GM23338 (cell line): ENCODE results near the gene RTKN2. TPM values are rescaled to one million over a fixed set of nuclear protein-coding genes. Genes with fewer than 3 reads are reported as not detected.

ENCODE experiments used
- ATAC-seq: fragments of 200-7000 bp; cut with Tn5 transposase; 3 replicates; pipeline ENCODE4 v1.9.1; 2020
- DNase-seq: peaks from one replicate; pipeline ENCODE4 v3.0.0-alpha.2; 2015; ENCODE audit warnings: low spot score
- H2AFZ ChIP-seq: fragments of 200-600 bp; sonication (generic); 2 replicates; pipeline ENCODE4 v1.8.0; 2016; ENCODE audit warnings: antibody characterized with exemption, mild to moderate bottlenecking, moderate library complexity
- H3F3A ChIP-seq: fragments of 200-600 bp; sonication (generic); replicated peaks from 2 replicates; pipeline ENCODE4 v1.8.0; 2017; ENCODE audit warnings: antibody characterized with exemption, mixed run types, low read depth
- H3K27ac ChIP-seq: fragments of 200-600 bp; sonication (generic); 2 replicates; pipeline ENCODE4 v1.6.1; 2016; ENCODE audit warnings: low read depth
- H3K27me3 ChIP-seq: fragments of 200-600 bp; sonication (generic); 2 replicates; pipeline ENCODE4 v1.8.0; 2016; ENCODE audit warnings: mild to moderate bottlenecking, mixed run types, moderate library complexity; ENCODE audit not compliant: insufficient read depth
- H3K36me3 ChIP-seq: fragments of 200-600 bp; sonication (generic); 2 replicates; pipeline ENCODE4 v1.8.0; 2016; ENCODE audit warnings: mild to moderate bottlenecking; ENCODE audit not compliant: insufficient read depth
- H3K4me1 ChIP-seq: fragments of 200-600 bp; sonication (generic); 2 replicates; pipeline ENCODE4 v1.8.0; 2016; ENCODE audit warnings: mild to moderate bottlenecking, moderate library complexity; ENCODE audit not compliant: insufficient read depth
- H3K4me2 ChIP-seq: fragments of 200-600 bp; sonication (generic); 2 replicates; pipeline ENCODE4 v1.7.1; 2017; ENCODE audit warnings: mixed run types
- H3K4me3 ChIP-seq: fragments of 200-600 bp; sonication (generic); 2 replicates; pipeline ENCODE4 v1.6.1; 2016; ENCODE audit warnings: mixed run types
- H3K79me2 ChIP-seq: fragments of 200-600 bp; sonication (generic); replicated peaks from 2 replicates; pipeline ENCODE4 v1.8.0; 2017; ENCODE audit warnings: mild to moderate bottlenecking; ENCODE audit not compliant: insufficient read depth
- H3K9me2 ChIP-seq: fragments of 200-600 bp; sonication (generic); 2 replicates; pipeline ENCODE4 v1.8.0; 2017; ENCODE audit not compliant: insufficient read depth
- H4K20me1 ChIP-seq: fragments of 200-600 bp; sonication (generic); replicated peaks from 2 replicates; pipeline ENCODE4 v1.8.0; 2017; ENCODE audit warnings: mild to moderate bottlenecking; ENCODE audit not compliant: insufficient read depth
- H3K27ac Mint-ChIP-seq: 2 replicates; pipeline ENCODE4 v1.8.0; 2020; ENCODE audit warnings: inconsistent platforms, mild to moderate bottlenecking, moderate library complexity, mixed read lengths
- H3K27me3 Mint-ChIP-seq: 3 replicates; pipeline ENCODE4 v1.8.0; 2022; ENCODE audit warnings: low read depth, mild to moderate bottlenecking, moderate library complexity, mixed read lengths, inconsistent platforms; ENCODE audit not compliant: insufficient read depth, poor library complexity
- H3K36me3 Mint-ChIP-seq: 3 replicates; pipeline ENCODE4 v1.8.0; 2021; ENCODE audit warnings: low read depth, mild to moderate bottlenecking, inconsistent platforms, moderate library complexity, mixed read lengths
- H3K4me1 Mint-ChIP-seq: 3 replicates; pipeline ENCODE4 v1.8.0; 2020; ENCODE audit warnings: mild to moderate bottlenecking, inconsistent platforms, mixed read lengths
- H3K4me3 Mint-ChIP-seq: 3 replicates; pipeline ENCODE4 v1.8.0; 2021; ENCODE audit warnings: moderate library complexity, mild to moderate bottlenecking, inconsistent platforms, mixed read lengths
- H3K9me3 Mint-ChIP-seq: 3 replicates; pipeline ENCODE4 v1.8.0; 2020; ENCODE audit warnings: moderate library complexity, mild to moderate bottlenecking, inconsistent platforms, mixed read lengths
- CREB1 ChIP-seq: fragments of 250-450 bp; sonication (Bioruptor Pico); IDR thresholded peaks from 2 replicates; pipeline ENCODE4 v1.5.0; 2020; ENCODE audit warnings: low read depth, mild to moderate bottlenecking, moderate library complexity
- EZH2 ChIP-seq: fragments of 200-600 bp; sonication (generic); IDR thresholded peaks from one replicate; pipeline ENCODE4 v1.8.0; 2017; ENCODE audit warnings: antibody characterized with exemption, mild to moderate bottlenecking, low read depth; ENCODE audit not compliant: unreplicated experiment
- EZH2phosphoT487 ChIP-seq: fragments of 200-600 bp; sonication (generic); IDR thresholded peaks from one replicate; pipeline ENCODE4 v1.8.1; 2018; ENCODE audit warnings: antibody characterized with exemption; ENCODE audit not compliant: unreplicated experiment
- JUNB ChIP-seq: IDR thresholded peaks from one replicate; pipeline ENCODE4 v1.6.1; 2016; ENCODE audit warnings: antibody characterized with exemption; ENCODE audit not compliant: unreplicated experiment
- NANOG ChIP-seq: IDR thresholded peaks from 2 replicates; pipeline ENCODE4 v1.6.1; 2016; ENCODE audit warnings: antibody characterized with exemption, borderline replicate concordance
- POLR2AphosphoS5 ChIP-seq: IDR thresholded peaks from 2 replicates; pipeline ENCODE4 v1.6.1; 2016; ENCODE audit warnings: antibody characterized with exemption, low read depth
- STAT1 ChIP-seq: IDR thresholded peaks from one replicate; pipeline ENCODE4 v1.6.1; 2016; ENCODE audit warnings: antibody characterized with exemption; ENCODE audit not compliant: unreplicated experiment
- ZNF114 ChIP-seq: fragments of 250-450 bp; sonication (Bioruptor Pico); IDR thresholded peaks from 2 replicates; pipeline ENCODE4 v1.5.0; 2020; ENCODE audit warnings: mild to moderate bottlenecking, moderate library complexity
- ZNF331 ChIP-seq: fragments of 250-450 bp; sonication (Bioruptor Pico); IDR thresholded peaks from 2 replicates; pipeline ENCODE4 v1.5.0; 2020; ENCODE audit warnings: low read depth, mild to moderate bottlenecking, moderate library complexity
- polyA plus RNA-seq: library from polyadenylated mRNA; unstranded; fragments of >200 nt; fragmentation: Nextera tagmentation; extraction: Ambion mirVana; gene quantifications from 2 replicates; pipeline ENCODE4 v1.2.1, GENCODE V29; 2016
- total RNA-seq: library from RNA; depleted of rRNA; stranded (reverse); fragments of >200 nt; shearing (Covaris generic); gene quantifications from 2 replicates; pipeline ENCODE4 v1.2.3, GENCODE V29; 2014
- TF ChIP-seq, protein P1 (sequence below): fragments of 250-450 bp; sonication (Bioruptor Pico); IDR thresholded peaks from 2 replicates; pipeline ENCODE4 v1.5.0; 2020; ENCODE audit warnings: mild to moderate bottlenecking, moderate library complexity
- TF ChIP-seq, protein P2 (sequence below): IDR thresholded peaks from one replicate; pipeline ENCODE4 v1.6.1; 2018; ENCODE audit warnings: antibody characterized with exemption; ENCODE audit not compliant: unreplicated experiment
- TF ChIP-seq, protein P3 (sequence below): IDR thresholded peaks from 2 replicates; pipeline ENCODE4 v1.6.1; 2016; ENCODE audit warnings: antibody characterized with exemption
- TF ChIP-seq, protein P4 (sequence below), 2 experiments: fragments of 200-600 bp in 1 of 2; sonication (generic) in 1 of 2; conservative IDR thresholded peaks; 2 replicates each; pipeline versions ENCODE4 v1.5.1 to v1.6.1; 2016 to 2017; ENCODE audit warnings: antibody characterized with exemption in 2 of 2, low read depth in 2 of 2, mild to moderate bottlenecking in 2 of 2, moderate library complexity in 1 of 2

Gene RTKN2
- total and polyA plus RNA-seq, 2 experiments from 2014 or later = 15.3 to 23.6 TPM

DNA sequence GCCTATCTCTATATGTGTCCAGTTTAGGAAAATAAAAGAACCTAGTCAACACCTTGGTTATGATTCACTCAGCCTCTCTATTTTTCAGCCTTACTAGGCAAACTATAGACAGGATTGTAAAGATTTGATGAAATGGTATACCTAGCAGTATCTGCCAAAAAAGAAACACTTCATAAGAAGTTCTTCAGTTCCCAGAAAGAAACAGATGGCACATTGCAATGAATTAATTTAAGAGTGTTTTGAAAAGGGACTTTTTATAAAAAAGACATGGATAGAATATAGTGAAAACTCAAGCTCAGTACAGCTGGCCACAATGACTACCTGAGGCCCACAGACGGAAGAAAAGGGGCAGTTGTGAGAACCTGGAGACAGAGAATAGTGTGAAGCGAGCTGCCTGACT lies 40.6 kb upstream of the RTKN2 start:
- no peaks in the 10 kb centered on the region for H3K27me3 ChIP-seq
- no peaks in the 10 kb centered on the region for H3K36me3 ChIP-seq
- H3K9me2 ChIP-seq = peaks cover 14% of the 10 kb centered on the region; the same call in 1 of the 2 replicates
- no peaks in the 10 kb centered on the region for H3K9me3 Mint-ChIP-seq
- H3K4me2 ChIP-seq = no peak overlapping the region
- no peak for TF ChIP-seq ZNF114
- no peak for TF ChIP-seq POLR2AphosphoS5
- TF ChIP-seq, protein P1, sequence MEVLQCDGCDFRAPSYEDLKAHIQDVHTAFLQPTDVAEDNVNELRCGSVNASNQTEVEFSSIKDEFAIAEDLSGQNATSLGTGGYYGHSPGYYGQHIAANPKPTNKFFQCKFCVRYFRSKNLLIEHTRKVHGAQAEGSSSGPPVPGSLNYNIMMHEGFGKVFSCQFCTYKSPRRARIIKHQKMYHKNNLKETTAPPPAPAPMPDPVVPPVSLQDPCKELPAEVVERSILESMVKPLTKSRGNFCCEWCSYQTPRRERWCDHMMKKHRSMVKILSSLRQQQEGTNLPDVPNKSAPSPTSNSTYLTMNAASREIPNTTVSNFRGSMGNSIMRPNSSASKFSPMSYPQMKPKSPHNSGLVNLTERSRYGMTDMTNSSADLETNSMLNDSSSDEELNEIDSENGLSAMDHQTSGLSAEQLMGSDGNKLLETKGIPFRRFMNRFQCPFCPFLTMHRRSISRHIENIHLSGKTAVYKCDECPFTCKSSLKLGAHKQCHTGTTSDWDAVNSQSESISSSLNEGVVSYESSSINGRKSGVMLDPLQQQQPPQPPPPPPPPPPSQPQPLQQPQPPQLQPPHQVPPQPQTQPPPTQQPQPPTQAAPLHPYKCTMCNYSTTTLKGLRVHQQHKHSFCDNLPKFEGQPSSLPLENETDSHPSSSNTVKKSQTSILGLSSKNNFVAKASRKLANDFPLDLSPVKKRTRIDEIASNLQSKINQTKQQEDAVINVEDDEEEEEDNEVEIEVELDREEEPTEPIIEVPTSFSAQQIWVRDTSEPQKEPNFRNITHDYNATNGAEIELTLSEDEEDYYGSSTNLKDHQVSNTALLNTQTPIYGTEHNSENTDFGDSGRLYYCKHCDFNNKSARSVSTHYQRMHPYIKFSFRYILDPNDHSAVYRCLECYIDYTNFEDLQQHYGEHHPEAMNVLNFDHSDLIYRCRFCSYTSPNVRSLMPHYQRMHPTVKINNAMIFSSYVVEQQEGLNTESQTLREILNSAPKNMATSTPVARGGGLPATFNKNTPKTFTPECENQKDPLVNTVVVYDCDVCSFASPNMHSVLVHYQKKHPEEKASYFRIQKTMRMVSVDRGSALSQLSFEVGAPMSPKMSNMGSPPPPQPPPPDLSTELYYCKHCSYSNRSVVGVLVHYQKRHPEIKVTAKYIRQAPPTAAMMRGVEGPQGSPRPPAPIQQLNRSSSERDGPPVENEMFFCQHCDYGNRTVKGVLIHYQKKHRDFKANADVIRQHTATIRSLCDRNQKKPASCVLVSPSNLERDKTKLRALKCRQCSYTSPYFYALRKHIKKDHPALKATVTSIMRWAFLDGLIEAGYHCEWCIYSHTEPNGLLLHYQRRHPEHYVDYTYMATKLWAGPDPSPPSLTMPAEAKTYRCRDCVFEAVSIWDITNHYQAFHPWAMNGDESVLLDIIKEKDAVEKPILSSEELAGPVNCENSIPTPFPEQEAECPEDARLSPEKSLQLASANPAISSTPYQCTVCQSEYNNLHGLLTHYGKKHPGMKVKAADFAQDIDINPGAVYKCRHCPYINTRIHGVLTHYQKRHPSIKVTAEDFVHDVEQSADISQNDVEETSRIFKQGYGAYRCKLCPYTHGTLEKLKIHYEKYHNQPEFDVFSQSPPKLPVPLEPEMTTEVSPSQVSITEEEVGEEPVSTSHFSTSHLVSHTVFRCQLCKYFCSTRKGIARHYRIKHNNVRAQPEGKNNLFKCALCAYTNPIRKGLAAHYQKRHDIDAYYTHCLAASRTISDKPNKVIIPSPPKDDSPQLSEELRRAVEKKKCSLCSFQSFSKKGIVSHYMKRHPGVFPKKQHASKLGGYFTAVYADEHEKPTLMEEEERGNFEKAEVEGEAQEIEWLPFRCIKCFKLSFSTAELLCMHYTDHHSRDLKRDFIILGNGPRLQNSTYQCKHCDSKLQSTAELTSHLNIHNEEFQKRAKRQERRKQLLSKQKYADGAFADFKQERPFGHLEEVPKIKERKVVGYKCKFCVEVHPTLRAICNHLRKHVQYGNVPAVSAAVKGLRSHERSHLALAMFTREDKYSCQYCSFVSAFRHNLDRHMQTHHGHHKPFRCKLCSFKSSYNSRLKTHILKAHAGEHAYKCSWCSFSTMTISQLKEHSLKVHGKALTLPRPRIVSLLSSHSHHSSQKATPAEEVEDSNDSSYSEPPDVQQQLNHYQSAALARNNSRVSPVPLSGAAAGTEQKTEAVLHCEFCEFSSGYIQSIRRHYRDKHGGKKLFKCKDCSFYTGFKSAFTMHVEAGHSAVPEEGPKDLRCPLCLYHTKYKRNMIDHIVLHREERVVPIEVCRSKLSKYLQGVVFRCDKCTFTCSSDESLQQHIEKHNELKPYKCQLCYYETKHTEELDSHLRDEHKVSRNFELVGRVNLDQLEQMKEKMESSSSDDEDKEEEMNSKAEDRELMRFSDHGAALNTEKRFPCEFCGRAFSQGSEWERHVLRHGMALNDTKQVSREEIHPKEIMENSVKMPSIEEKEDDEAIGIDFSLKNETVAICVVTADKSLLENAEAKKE (CRISPR knock-in tag) = no peak
- TF ChIP-seq STAT1 = no peak
- TF ChIP-seq JUNB = no peak
- TF ChIP-seq, protein P2, sequence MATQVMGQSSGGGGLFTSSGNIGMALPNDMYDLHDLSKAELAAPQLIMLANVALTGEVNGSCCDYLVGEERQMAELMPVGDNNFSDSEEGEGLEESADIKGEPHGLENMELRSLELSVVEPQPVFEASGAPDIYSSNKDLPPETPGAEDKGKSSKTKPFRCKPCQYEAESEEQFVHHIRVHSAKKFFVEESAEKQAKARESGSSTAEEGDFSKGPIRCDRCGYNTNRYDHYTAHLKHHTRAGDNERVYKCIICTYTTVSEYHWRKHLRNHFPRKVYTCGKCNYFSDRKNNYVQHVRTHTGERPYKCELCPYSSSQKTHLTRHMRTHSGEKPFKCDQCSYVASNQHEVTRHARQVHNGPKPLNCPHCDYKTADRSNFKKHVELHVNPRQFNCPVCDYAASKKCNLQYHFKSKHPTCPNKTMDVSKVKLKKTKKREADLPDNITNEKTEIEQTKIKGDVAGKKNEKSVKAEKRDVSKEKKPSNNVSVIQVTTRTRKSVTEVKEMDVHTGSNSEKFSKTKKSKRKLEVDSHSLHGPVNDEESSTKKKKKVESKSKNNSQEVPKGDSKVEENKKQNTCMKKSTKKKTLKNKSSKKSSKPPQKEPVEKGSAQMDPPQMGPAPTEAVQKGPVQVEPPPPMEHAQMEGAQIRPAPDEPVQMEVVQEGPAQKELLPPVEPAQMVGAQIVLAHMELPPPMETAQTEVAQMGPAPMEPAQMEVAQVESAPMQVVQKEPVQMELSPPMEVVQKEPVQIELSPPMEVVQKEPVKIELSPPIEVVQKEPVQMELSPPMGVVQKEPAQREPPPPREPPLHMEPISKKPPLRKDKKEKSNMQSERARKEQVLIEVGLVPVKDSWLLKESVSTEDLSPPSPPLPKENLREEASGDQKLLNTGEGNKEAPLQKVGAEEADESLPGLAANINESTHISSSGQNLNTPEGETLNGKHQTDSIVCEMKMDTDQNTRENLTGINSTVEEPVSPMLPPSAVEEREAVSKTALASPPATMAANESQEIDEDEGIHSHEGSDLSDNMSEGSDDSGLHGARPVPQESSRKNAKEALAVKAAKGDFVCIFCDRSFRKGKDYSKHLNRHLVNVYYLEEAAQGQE = no peak
- TF ChIP-seq CREB1 (CRISPR knock-in tag) = no peak
- TF ChIP-seq, protein P3, sequence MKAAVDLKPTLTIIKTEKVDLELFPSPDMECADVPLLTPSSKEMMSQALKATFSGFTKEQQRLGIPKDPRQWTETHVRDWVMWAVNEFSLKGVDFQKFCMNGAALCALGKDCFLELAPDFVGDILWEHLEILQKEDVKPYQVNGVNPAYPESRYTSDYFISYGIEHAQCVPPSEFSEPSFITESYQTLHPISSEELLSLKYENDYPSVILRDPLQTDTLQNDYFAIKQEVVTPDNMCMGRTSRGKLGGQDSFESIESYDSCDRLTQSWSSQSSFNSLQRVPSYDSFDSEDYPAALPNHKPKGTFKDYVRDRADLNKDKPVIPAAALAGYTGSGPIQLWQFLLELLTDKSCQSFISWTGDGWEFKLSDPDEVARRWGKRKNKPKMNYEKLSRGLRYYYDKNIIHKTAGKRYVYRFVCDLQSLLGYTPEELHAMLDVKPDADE = no peak
- TF ChIP-seq, protein P4, sequence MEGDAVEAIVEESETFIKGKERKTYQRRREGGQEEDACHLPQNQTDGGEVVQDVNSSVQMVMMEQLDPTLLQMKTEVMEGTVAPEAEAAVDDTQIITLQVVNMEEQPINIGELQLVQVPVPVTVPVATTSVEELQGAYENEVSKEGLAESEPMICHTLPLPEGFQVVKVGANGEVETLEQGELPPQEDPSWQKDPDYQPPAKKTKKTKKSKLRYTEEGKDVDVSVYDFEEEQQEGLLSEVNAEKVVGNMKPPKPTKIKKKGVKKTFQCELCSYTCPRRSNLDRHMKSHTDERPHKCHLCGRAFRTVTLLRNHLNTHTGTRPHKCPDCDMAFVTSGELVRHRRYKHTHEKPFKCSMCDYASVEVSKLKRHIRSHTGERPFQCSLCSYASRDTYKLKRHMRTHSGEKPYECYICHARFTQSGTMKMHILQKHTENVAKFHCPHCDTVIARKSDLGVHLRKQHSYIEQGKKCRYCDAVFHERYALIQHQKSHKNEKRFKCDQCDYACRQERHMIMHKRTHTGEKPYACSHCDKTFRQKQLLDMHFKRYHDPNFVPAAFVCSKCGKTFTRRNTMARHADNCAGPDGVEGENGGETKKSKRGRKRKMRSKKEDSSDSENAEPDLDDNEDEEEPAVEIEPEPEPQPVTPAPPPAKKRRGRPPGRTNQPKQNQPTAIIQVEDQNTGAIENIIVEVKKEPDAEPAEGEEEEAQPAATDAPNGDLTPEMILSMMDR (conservative IDR thresholded peaks at IDR 0.05; ENCODE audit: low read depth in 2 of 2) = no peak
- TF ChIP-seq EZH2 = no peak
- no peak for TF ChIP-seq EZH2phosphoT487
- no peak for TF ChIP-seq NANOG
- TF ChIP-seq ZNF331 = no peak
- DNase-seq (no peak), ATAC-seq (no peak)
- no peak overlapping the region for H3K27ac Mint-ChIP-seq
- H3K79me2 ChIP-seq = no peaks in the 10 kb centered on the region
- H4K20me1 ChIP-seq = no peaks in the 10 kb centered on the region
- H3K4me3 Mint-ChIP-seq = no peak overlapping the region
- no peaks in the 10 kb centered on the region for H3K36me3 Mint-ChIP-seq
- H3K4me1 ChIP-seq = no peaks in the 10 kb centered on the region
- H3K4me3 ChIP-seq = no peak overlapping the region
- no peaks in the 10 kb centered on the region for H3F3A ChIP-seq
- no peaks in the 10 kb centered on the region for H3K27me3 Mint-ChIP-seq
- H2AFZ ChIP-seq = no peak overlapping the region
- peaks cover 3% of the 10 kb centered on the region; the same call in 2 of the 3 replicates for H3K4me1 Mint-ChIP-seq
- no peak overlapping the region for H3K27ac ChIP-seq
